Adrenal gland (tissue), 12 donors: ENCODE data around the gene SLF2. TPM values are rescaled to one million over a fixed set of nuclear protein-coding genes. Genes with fewer than 3 reads are reported as not detected.

Source experiments
- DNase-seq, 7 donors: peaks; one replicate each; pipeline ENCODE4 v3.0.0-alpha.2; 2019 to 2020
- H3K27ac ChIP-seq, 5 donors: fragments of 200-600 bp; sonication (generic) in 4 of 5; 1 replicate in 3 of 5; 2 replicates in 2 of 5; pipeline versions ENCODE4 v1.5.1 to v1.8.0; 2016 to 2020; ENCODE audit warnings: mild to moderate bottlenecking in 1 of 5
- H3K27me3 ChIP-seq: fragments of 200-600 bp; 2 replicates; pipeline ENCODE4 v1.8.0; 2021
- H3K36me3 ChIP-seq, 2 donors: fragments of 200-600 bp; replicated peaks in 1 of 2; 1 replicate in 1 of 2; 2 replicates in 1 of 2; pipeline versions ENCODE4 v1.5.1 to v1.8.0; 2018 to 2022
- H3K4me1 ChIP-seq, 2 donors: fragments of 200-600 bp; replicated peaks in 1 of 2; 1 replicate in 1 of 2; 2 replicates in 1 of 2; pipeline versions ENCODE4 v1.5.1 to v1.8.0; 2018 to 2021
- H3K4me3 ChIP-seq, 4 donors: fragments of 200-600 bp; sonication (generic) in 3 of 4; one replicate each; pipeline ENCODE4 v1.5.1; 2016 to 2018
- H3K9me3 ChIP-seq, 3 donors: fragments of 200-600 bp; sonication (generic) in 1 of 3; replicated peaks in 1 of 3; 1 replicate in 2 of 3; 2 replicates in 1 of 3; pipeline versions ENCODE4 v1.5.1 to v1.8.0; 2016 to 2021
- CTCF ChIP-seq, 6 experiments: fragments of 450-650 bp in 4 of 6; fragments of 200-600 bp in 2 of 6; sonication (generic) in 1 of 6; IDR thresholded peaks; 1 replicate in 5 of 6; 2 replicates in 1 of 6; pipeline versions ENCODE4 v1.5.1 to v1.8.0; 2016 to 2021; ENCODE audit warnings: antibody characterized with exemption in 6 of 6, mild to moderate bottlenecking in 2 of 6, moderate library complexity in 1 of 6
- POLR2A ChIP-seq, 2 donors: fragments of 450-650 bp; IDR thresholded peaks; one replicate each; pipeline ENCODE4 v1.6.1; 2017; ENCODE audit warnings: antibody characterized with exemption in 2 of 2, mild to moderate bottlenecking in 2 of 2, moderate library complexity in 1 of 2
- WGBS, 4 donors: extraction: QIAGEN DNeasy Blood & Tissue Kit in 2 of 4; methylation state at CpG; one replicate each; pipeline versions ENCODE4 v1.1.5 to v1.1.7; 2013 to 2017; 5-methylcytosine and 5-hydroxymethylcytosine counted together
- intact Hi-C, 2 donors: fragments of 100-400 bp; cut with DNase I; formaldehyde crosslinking; loops; one replicate each; pipeline versions ENCODE4 v1.14.1 to v1.15.0; 2022 to 2023
- polyA plus RNA-seq, 3 donors: library from polyadenylated mRNA; stranded (reverse); fragments of 200-250 nt in 2 of 3; fragments of 350-450 nt in 1 of 3; fragmentation: Illumina TruSeq in 1 of 3; extraction: RNeasy Lipid Tissue Mini Kit (QIAGEN cat#74804) in 1 of 3; gene quantifications; one replicate each; pipeline ENCODE4 v1.2.3, GENCODE V29; 2013 to 2014
- total RNA-seq, 9 donors: library from RNA; depleted of rRNA in 4 of 9; stranded (reverse); fragments of >200 nt in 4 of 9; fragments of 120-200 nt in 1 of 9; fragmentation: NEBNext Ultra II Directional in 1 of 9; extraction: Animal tissue kit (Norgen Biotek cat#: 25700) in 1 of 9; gene quantifications; one replicate each; pipeline versions ENCODE4 v1.1.0 to v1.2.4, GENCODE V29; 2013 to 2023
- donor health status: healthy with polysubstance abuse.
- donor health status: Bipolar disorder and iron deficiency.
- donor health status: DM: yes; HTN: yes; CAD: no.
- donor health status: DM: no; HTN: no; CAD: no.
- donor health status: DM: no; HTN: no; CAD: no.
- donor health status: DM: yes; HTN: yes; CAD: no.

SLF2 gene
- total and polyA plus RNA-seq, 12 donors: 19.8 to 88.7 (median 35.8) TPM

DNA sequence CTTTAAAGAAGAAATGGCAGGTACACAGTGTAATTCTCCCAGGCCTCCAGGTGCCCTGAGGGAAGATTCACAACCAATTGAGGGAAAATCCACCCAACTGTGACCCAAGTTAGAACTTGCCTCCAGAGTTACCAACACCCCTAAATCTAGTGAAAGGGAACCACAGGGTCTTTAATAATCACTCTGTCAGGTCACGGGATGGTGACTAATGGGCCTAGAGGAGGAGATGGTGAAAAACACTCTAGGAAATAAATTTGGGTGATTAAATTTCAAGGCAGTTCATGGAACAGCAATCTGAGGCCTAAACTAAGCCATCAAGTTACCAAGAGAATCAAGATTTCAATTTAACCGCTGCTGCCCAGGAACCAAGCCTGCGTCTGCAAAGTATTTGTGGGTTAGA lies 26.7 kb upstream of the SLF2 start:
- Histone ChIP-seq H3K9me3 (no peaks in the 10 kb centered on the region), H3K4me1 (peaks cover 0 to 25% of the 10 kb centered on the region in 2 donors), H3K4me3 (no peak overlapping the region), H3K27me3 (no peaks in the 10 kb centered on the region), H3K27ac (peak overlapping the region in 1 of 5 donors; percentile 54), H3K36me3 (no peaks in the 10 kb centered on the region)
- intact Hi-C loops: no loop called here
- 93 to 97% (median 94%) methylated on average over 2 to 3 of the region's 3 CpGs for WGBS, 4 donors
- DNase-seq: no peak
- no peak for TF ChIP-seq POLR2A (IDR thresholded peaks at IDR 0.05)
- TF ChIP-seq CTCF (IDR thresholded peaks at IDR 0.05): no peak

GRCh38 chr10:100886521-100886920 lies 26.2 kb upstream of the SLF2 start:
- Histone ChIP-seq H3K27me3 (no peaks in the 10 kb centered on the region), H3K4me3 (no peak overlapping the region), H3K36me3 (no peaks in the 10 kb centered on the region), H3K9me3 (no peaks in the 10 kb centered on the region), H3K4me1 (peaks cover 0 to 20% of the 10 kb centered on the region in 2 donors), H3K27ac (peak overlapping the region in 2 of 5 donors; percentile 34 to 54)
- intact Hi-C loops: no loop called here
- 90 to 95% (median 93%) methylated on average over 5 of the region's 5 CpGs for whole genome bisulfite sequencing, 4 donors
- peak in 1 of 7 donors; percentile 27 for DNase-seq
- no peak for TF ChIP-seq CTCF (IDR thresholded peaks at IDR 0.05)
- no peak for TF ChIP-seq POLR2A (IDR thresholded peaks at IDR 0.05)

GRCh38 chr10:100886963-100887362 lies 25.8 kb upstream of the SLF2 start:
- peak in 1 of 7 donors; percentile 53 for DNase-seq
- Histone ChIP-seq H3K27ac (peak overlapping the region in 1 of 5 donors; percentile 54), H3K36me3 (no peaks in the 10 kb centered on the region), H3K27me3 (no peaks in the 10 kb centered on the region), H3K4me3 (no peak overlapping the region), H3K9me3 (no peaks in the 10 kb centered on the region), H3K4me1 (peaks cover 0 to 16% of the 10 kb centered on the region in 2 donors)
- WGBS, 4 donors: 59 to 73% (median 69%) methylated on average over 6 of the region's 6 CpGs
- TF ChIP-seq POLR2A (IDR thresholded peaks at IDR 0.05) (no peak), CTCF (IDR thresholded peaks at IDR 0.05) (no peak)
- intact Hi-C loops: no loop called here

DNA sequence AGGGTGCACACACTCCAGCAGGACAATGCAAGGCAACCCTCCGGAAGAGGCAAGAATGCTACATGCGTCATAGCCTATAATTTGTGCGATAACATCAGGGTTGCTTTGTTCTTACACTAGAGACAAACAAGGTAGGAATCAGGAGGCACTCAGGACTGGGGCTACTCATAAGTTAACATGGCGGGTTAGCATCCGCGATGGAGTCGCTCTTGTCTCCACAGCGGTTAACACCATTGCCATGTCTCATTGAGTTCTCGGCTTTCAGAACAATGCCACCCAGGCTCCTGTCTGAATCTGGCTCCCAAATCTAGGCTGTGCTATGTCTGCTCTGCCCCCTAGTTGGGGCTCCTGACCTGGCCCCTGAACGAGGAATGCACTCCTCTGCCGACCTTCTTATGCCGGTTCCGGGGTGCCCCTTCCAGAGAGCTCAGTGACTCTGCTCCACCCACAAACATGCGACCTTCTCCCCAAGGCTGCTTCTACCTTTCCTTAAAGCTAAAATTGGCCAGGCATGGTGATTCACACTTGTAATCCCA lies 24.9 kb upstream of the SLF2 start:
- no peaks in the 10 kb centered on the region for H3K9me3 ChIP-seq
- H3K4me1 ChIP-seq: peaks cover 0 to 7% of the 10 kb centered on the region in 2 donors
- H3K36me3 ChIP-seq: no peaks in the 10 kb centered on the region
- WGBS, 4 donors: 83 to 99% (median 85%) methylated on average over 9 to 14 of the region's 14 CpGs
- DNase-seq: peak in 1 of 7 donors; percentile 46
- no peak overlapping the region for H3K4me3 ChIP-seq
- H3K27ac ChIP-seq: peak overlapping the region in 1 of 5 donors; percentile 8
- intact Hi-C loops: no loop called here
- TF ChIP-seq CTCF (IDR thresholded peaks at IDR 0.05) (no peak), POLR2A (IDR thresholded peaks at IDR 0.05) (no peak)
- H3K27me3 ChIP-seq: no peaks in the 10 kb centered on the region
